Mesendoderm (in vitro differentiated cells): Measurements from ENCODE around the gene ZPR1. TPM values are rescaled to one million over a fixed set of nuclear protein-coding genes. Genes with fewer than 3 reads are reported as not detected.
A peak's percentile ranks its signal among the peaks of the same experiment; 100 is the strongest.
"Not testable (repeated sequence)": the region's sequence is repeated elsewhere in the genome, so short reads cannot be mapped to it uniquely, and the experiment has no call there.

Experiments used
- DNase-seq: peaks from one replicate; pipeline ENCODE4 v3.0.0; 2013
- H2AK5ac ChIP-seq: 2 replicates; pipeline ENCODE4 v1.6.1; 2013; ENCODE audit warnings: low read length, inconsistent platforms
- H2BK120ac ChIP-seq: 2 replicates; pipeline ENCODE4 v1.6.1; 2013; ENCODE audit warnings: low read depth, mild to moderate bottlenecking, low read length, moderate library complexity, mixed read lengths
- H2BK15ac ChIP-seq: replicated peaks from 2 replicates; pipeline ENCODE4 v1.6.1; 2013; ENCODE audit warnings: low read depth, mild to moderate bottlenecking, moderate library complexity
- H2BK5ac ChIP-seq: 2 replicates; pipeline ENCODE4 v1.6.1; 2013; ENCODE audit warnings: low read length, inconsistent platforms
- H3K18ac ChIP-seq: 2 replicates; pipeline ENCODE4 v1.6.1; 2013; ENCODE audit warnings: mild to moderate bottlenecking, low read length, mixed read lengths
- H3K23ac ChIP-seq: one replicate; pipeline ENCODE4 v1.6.1; 2013; ENCODE audit warnings: low read length
- H3K27ac ChIP-seq: 2 replicates; pipeline ENCODE4 v1.5.1; 2013; ENCODE audit warnings: low read depth, mild to moderate bottlenecking, inconsistent platforms, low read length, moderate library complexity
- H3K27me3 ChIP-seq: 2 replicates; pipeline ENCODE4 v1.6.1; 2013; ENCODE audit warnings: low read length, control low read depth, mild to moderate bottlenecking, inconsistent platforms; ENCODE audit not compliant: insufficient read depth, poor library complexity
- H3K36me3 ChIP-seq: 2 replicates; pipeline ENCODE4 v1.6.1; 2013; ENCODE audit warnings: low read length, inconsistent platforms; ENCODE audit not compliant: control insufficient read depth, insufficient read depth
- H3K4ac ChIP-seq: one replicate; pipeline ENCODE4 v1.6.1; 2013; ENCODE audit warnings: low read depth, mild to moderate bottlenecking, low read length, moderate library complexity
- H3K4me1 ChIP-seq: 2 replicates; pipeline ENCODE4 v1.6.1; 2013; ENCODE audit warnings: low read depth, low read length, inconsistent platforms; ENCODE audit not compliant: control insufficient read depth
- H3K4me2 ChIP-seq: 2 replicates; pipeline ENCODE4 v1.6.1; 2013; ENCODE audit warnings: low read length
- H3K4me3 ChIP-seq: 2 replicates; pipeline ENCODE4 v1.5.1; 2013; ENCODE audit warnings: mild to moderate bottlenecking, low read length
- H3K56ac ChIP-seq: one replicate; pipeline ENCODE4 v1.6.1; 2013; ENCODE audit warnings: low read length
- H3K79me1 ChIP-seq: 2 replicates; pipeline ENCODE4 v1.6.1; 2013; ENCODE audit warnings: low read length, inconsistent platforms
- H3K79me2 ChIP-seq: 2 replicates; pipeline ENCODE4 v1.6.1; 2013; ENCODE audit warnings: mild to moderate bottlenecking, low read length; ENCODE audit not compliant: control insufficient read depth, insufficient read depth
- H3K9ac ChIP-seq: 2 replicates; pipeline ENCODE4 v1.6.1; 2013; ENCODE audit warnings: low read length, inconsistent platforms
- H4K5ac ChIP-seq: one replicate; pipeline ENCODE4 v1.6.1; 2013; ENCODE audit warnings: low read length
- H4K8ac ChIP-seq: one replicate; pipeline ENCODE4 v1.6.1; 2013; ENCODE audit warnings: low read depth, mild to moderate bottlenecking, control low read depth, low read length, moderate library complexity
- WGBS: extraction: QIAGEN DNeasy Blood & Tissue Kit; methylation state at CpG from one replicate; pipeline ENCODE4 v1.1.7; 2013; ENCODE audit warnings: low lambda C conversion rate, missing lambda C conversion rate; ENCODE audit not compliant: insufficient coverage; ENCODE audit errors: extremely low coverage; 5-methylcytosine and 5-hydroxymethylcytosine counted together
- polyA plus RNA-seq, 2 experiments: library from polyadenylated mRNA; stranded (reverse); fragments of 200-250 nt; gene quantifications; one replicate each; pipeline ENCODE4 v1.2.3, GENCODE V29; 2013

ZPR1 gene, protein sequence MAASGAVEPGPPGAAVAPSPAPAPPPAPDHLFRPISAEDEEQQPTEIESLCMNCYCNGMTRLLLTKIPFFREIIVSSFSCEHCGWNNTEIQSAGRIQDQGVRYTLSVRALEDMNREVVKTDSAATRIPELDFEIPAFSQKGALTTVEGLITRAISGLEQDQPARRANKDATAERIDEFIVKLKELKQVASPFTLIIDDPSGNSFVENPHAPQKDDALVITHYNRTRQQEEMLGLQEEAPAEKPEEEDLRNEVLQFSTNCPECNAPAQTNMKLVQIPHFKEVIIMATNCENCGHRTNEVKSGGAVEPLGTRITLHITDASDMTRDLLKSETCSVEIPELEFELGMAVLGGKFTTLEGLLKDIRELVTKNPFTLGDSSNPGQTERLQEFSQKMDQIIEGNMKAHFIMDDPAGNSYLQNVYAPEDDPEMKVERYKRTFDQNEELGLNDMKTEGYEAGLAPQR
- 58.1 TPM for polyA plus RNA-seq (2013, experiment 1 of 2)
- polyA plus RNA-seq (2013, experiment 2 of 2): 55.9 TPM

DNA sequence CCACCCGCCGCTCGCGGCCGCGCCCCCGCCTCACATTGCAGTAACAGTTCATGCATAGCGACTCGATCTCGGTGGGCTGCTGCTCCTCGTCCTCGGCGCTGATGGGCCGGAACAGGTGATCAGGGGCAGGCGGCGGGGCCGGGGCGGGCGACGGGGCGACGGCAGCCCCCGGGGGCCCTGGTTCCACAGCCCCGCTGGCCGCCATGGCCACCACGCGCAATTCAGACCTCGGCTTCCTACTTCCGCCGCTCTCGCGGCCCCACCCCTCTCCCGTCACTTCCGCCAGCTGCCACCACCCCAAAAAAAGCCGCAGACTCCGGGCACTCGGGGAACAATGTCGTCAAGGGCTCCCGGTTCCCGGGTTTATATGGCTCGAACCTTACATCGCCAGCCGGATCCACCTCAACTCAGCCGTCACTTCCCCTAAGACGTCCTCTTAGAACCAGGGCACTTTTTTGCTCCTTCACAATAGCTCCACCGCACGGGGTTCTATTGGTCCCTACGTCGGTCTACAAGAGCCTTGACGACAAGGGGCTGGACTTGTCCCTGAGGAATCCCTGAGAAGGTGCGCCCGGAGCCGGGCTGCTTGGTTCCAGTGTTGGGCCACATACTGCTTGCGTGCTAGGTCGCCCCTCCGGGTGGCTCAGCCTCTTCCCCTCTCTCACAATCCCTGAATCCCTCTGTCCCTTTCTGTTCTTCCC is at the start of gene ZPR1:
Gene ZPR1 (minus strand): TSS at position 238 of the 701 bp plus-strand sequence. CDS start 33 bp downstream, at position 205.
- peak within 1 kb of the TSS; percentile 88 for H3K9ac ChIP-seq
- no peak within 1 kb of the TSS for H2BK120ac ChIP-seq
- H3K79me2 ChIP-seq: peaks cover 10% of the 10 kb centered on the region
- H3K4me1 ChIP-seq: no peaks in the 10 kb centered on the region
- no peak within 1 kb of the TSS for H2BK5ac ChIP-seq
- no peak within 1 kb of the TSS for H3K27ac ChIP-seq
- no CpG with 5 or more reads among the region's 56 CpGs for WGBS
- H3K4me3 ChIP-seq: peak within 1 kb of the TSS; percentile 85
- peak within 1 kb of the TSS; percentile 98 for H3K4me2 ChIP-seq
- H3K79me1 ChIP-seq: peaks cover 14% of the 10 kb centered on the region
- peak; percentile 81 for DNase-seq
- no peak within 1 kb of the TSS for H2BK15ac ChIP-seq
- peak within 1 kb of the TSS; percentile 45 for H2AK5ac ChIP-seq
- H4K8ac ChIP-seq: no peak within 1 kb of the TSS
- peak within 1 kb of the TSS; percentile 58 for H3K4ac ChIP-seq
- peak within 1 kb of the TSS; percentile 29 for H4K5ac ChIP-seq
- no peaks in the 10 kb centered on the region for H3K27me3 ChIP-seq
- peak within 1 kb of the TSS; percentile 93 for H3K56ac ChIP-seq
- H3K36me3 ChIP-seq: peaks cover 21% of the 10 kb centered on the region
- peak within 1 kb of the TSS; percentile 54 for H3K18ac ChIP-seq
- H3K23ac ChIP-seq: peak within 1 kb of the TSS; percentile 56

DNA sequence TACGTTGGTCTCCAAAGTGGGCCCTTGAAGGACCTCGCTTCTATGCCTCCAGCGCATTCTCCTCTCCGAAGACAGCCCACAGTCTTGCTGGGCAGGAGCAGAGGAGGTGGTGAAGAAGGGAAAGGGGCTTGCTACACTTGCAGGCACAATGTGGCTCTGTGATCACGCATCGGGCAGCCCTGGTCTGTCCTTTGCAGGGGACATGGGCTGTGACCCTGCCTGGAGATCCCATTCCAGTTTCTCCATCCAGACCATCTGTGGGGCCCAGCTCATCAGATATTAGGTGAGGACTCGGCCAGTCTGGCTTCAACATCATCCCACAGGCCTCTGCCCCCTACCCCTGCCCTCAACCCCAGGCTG is 48.8 kb upstream of the ZPR1 start:
- Histone ChIP-seq H3K56ac (peak overlapping the region; percentile 51), H3K27ac (no peak overlapping the region), H3K79me2 (no peaks in the 10 kb centered on the region), H3K4ac (peak overlapping the region; percentile 38), H2BK15ac (no peak overlapping the region), H2BK5ac (no peak overlapping the region), H2AK5ac (peak overlapping the region; percentile 93), H3K18ac (no peak overlapping the region), H3K4me3 (no peak overlapping the region), H2BK120ac (no peak overlapping the region), H3K23ac (no peak overlapping the region), H3K4me2 (no peak overlapping the region), H3K36me3 (no peaks in the 10 kb centered on the region), H3K79me1 (no peaks in the 10 kb centered on the region), H4K5ac (no peak overlapping the region), H3K9ac (no peak overlapping the region), H3K4me1 (peaks cover 8% of the 10 kb centered on the region), H4K8ac (no peak overlapping the region), H3K27me3 (no peaks in the 10 kb centered on the region)
- no peak for DNase-seq
- WGBS: no CpG with 5 or more reads among the region's 7 CpGs

DNA sequence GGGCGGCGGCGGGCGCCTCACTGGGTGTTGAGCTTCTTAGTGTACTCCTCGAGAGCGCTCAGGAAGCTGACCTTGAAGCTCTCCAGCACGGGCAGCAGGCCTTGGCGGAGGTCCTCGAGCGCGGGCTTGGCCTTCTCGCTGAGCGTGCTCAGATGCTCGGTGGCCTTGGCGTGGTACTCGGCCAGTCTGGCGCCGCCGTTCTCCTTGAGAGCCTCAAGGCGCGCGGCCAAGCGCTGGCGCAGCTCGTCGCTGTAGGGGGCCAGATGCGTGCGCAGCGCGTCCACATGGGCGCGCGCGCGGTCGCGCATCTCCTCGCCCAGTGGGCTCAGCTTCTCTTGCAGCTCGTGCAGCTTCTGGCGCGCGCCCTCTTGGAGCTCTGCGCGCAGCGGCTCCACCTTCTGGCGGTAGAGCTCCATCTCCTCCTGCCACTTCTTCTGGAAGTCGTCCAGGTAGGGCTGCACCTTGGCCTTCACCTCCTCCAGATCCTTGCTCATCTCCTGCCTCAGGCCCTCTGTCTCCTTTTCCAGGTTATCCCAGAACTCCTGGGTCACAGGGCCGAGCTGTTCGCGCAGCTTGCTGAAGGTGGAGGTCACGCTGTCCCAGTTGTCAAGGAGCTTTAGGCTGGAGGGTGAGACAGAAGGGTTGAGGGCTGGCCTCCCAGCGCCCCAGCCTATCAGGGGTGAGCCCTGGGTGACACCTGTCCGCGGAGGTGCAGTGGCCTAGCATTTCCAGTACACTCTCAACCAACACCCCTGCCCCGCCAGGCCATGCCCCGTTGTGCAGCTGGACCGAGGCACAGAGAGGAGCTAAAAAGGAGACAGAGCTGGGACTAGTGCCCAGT is 48.2 kb upstream of the ZPR1 start:
- Histone ChIP-seq H3K79me1 (no peaks in the 10 kb centered on the region), H3K4me2 (peak overlapping the region; percentile 70), H2AK5ac (peak overlapping the region; percentile 93), H3K79me2 (no peaks in the 10 kb centered on the region), H3K36me3 (no peaks in the 10 kb centered on the region), H3K27me3 (no peaks in the 10 kb centered on the region), H3K18ac (no peak overlapping the region), H2BK120ac (no peak overlapping the region), H3K9ac (peak overlapping the region; percentile 68), H2BK15ac (no peak overlapping the region), H2BK5ac (no peak overlapping the region), H4K8ac (no peak overlapping the region), H4K5ac (no peak overlapping the region), H3K4ac (peak overlapping the region; percentile 22), H3K4me3 (peak overlapping the region; percentile 12), H3K27ac (no peak overlapping the region), H3K4me1 (peaks cover 8% of the 10 kb centered on the region), H3K56ac (peak overlapping the region; percentile 93), H3K23ac (peak overlapping the region; percentile 29)
- DNase-seq: peak; percentile 96
- WGBS: no CpG with 5 or more reads among the region's 57 CpGs

DNA sequence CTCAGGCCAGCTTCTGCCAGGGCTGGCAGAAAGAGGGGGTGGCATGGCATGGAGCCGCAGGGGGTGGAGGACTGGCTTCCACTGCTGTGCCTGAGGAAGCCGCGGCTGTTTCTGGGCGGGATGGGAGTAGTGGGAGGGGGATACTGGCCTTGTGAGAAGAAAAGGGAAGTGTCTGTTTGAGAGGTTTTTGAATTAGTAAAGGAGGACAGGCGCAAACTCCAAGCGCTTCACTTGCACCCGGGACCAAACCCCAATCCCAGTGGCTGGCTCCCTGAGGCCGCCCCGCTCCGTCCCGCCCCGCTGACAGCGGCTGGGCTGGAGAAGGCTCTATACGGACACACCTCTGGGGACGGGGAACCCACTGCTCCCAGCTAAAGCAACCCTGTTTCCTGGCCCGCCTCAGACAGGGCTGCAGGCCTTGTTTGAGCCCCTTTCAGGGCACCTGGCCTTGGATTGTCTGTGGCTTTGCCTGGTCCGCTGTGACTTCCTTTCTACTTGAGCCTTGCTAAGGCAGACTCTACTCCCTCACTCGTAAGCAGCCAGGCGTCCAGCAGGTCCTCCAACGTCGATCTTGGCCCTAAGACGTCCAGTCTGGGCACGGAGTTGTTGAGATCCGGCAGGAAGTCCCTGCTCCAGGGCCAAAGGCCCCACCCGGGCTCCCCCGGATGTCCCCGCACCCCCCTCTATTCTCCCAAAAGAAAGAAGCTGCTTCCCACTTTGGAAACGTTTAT is 47.4 kb upstream of the ZPR1 start:
- peak overlapping the region; percentile 22 for H3K4ac ChIP-seq
- no peak overlapping the region for H2BK120ac ChIP-seq
- H3K56ac ChIP-seq: peak overlapping the region; percentile 93
- peaks cover 8% of the 10 kb centered on the region for H3K4me1 ChIP-seq
- no peaks in the 10 kb centered on the region for H3K36me3 ChIP-seq
- H4K5ac ChIP-seq: no peak overlapping the region
- no peaks in the 10 kb centered on the region for H3K27me3 ChIP-seq
- peak overlapping the region; percentile 70 for H3K4me2 ChIP-seq
- H3K18ac ChIP-seq: no peak overlapping the region
- no peak for DNase-seq
- H4K8ac ChIP-seq: no peak overlapping the region
- H2BK15ac ChIP-seq: no peak overlapping the region
- no peak overlapping the region for H2BK5ac ChIP-seq
- H3K27ac ChIP-seq: no peak overlapping the region
- H3K79me1 ChIP-seq: no peaks in the 10 kb centered on the region
- H3K4me3 ChIP-seq: no peak overlapping the region
- peak overlapping the region; percentile 68 for H3K9ac ChIP-seq
- peak overlapping the region; percentile 29 for H3K23ac ChIP-seq
- H2AK5ac ChIP-seq: no peak overlapping the region
- H3K79me2 ChIP-seq: no peaks in the 10 kb centered on the region
- no CpG with 5 or more reads among the region's 28 CpGs for WGBS

DNA sequence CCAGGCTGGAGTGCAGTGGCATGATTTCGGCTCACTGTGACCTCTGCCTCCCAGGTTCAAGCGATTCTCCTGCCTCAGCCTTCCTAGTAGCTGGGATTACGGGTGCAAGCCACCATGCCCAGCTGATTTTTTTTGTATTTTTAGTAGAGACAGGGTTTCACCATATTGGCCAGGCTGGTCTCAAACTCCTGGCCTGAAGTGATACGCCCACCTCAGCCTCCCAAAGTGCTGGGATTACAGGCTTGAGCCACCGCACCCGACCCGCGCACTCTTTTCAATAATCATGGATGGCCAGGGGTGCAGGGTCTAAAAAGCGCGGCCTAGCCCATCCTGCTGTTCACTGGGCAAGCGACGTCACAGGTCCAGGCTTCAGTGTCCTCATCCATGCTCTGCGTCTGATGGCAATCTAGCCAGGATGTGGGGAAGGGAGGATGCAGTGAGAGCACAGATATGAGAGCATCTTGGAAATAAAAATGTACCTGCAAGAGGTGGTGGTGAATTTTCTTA is 46.8 kb upstream of the ZPR1 start:
- not testable (repeated sequence) for H4K8ac ChIP-seq, H3K27me3 ChIP-seq, H3K4me3 ChIP-seq, H3K56ac ChIP-seq, H4K5ac ChIP-seq, H3K36me3 ChIP-seq, H3K18ac ChIP-seq, H3K79me2 ChIP-seq, H2BK15ac ChIP-seq, DNase-seq, H3K23ac ChIP-seq, H2AK5ac ChIP-seq, H3K4ac ChIP-seq, H2BK5ac ChIP-seq, H3K4me1 ChIP-seq, H3K79me1 ChIP-seq, H3K27ac ChIP-seq, H3K4me2 ChIP-seq, H3K9ac ChIP-seq, H2BK120ac ChIP-seq
- WGBS: no CpG with 5 or more reads among the region's 13 CpGs
